ENCODE results near the gene RAB34. TPM values are rescaled to one million over a fixed set of nuclear protein-coding genes. Genes with fewer than 3 reads are reported as not detected.

RAB34 gene
- polyA plus RNA-seq, 6 donors from 2014 or later = 11.6 to 22.6 (median 18.2) TPM

DNA sequence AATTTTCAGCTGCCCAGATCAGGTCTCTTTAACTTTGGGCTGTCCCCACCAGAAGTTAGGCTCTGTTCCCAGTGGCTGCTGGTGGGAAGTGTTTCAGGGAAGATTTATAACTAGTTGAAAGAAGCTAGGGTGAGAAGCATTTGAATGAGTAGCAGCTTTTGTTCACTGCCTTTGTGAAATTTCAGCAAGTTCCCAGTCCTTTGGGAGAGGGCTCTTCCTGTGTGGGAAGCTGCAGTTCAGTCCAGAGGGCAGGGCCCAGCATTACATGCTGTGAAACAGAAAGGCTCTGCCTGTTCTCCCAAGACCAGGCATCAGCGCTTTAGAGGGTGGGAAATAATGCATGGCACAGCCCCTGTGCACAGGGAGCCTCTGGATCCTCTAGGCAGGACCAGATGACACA lies 23.8 kb downstream of the RAB34 start:
- ATAC-seq (ENCODE audit: low read depth in 2 of 2) = no peak

GRCh38 chr17:28689011-28689410 lies 28.7 kb downstream of the RAB34 start:
- DNase-seq (no peak), ATAC-seq (ENCODE audit: low read depth in 2 of 2) (no peak)
- no peak overlapping the region for H3K27ac Mint-ChIP-seq

More for the DNA sequence above, 23.8 kb downstream of the RAB34 start:
- Mint-ChIP-seq H3K4me3 (no peak overlapping the region), H3K36me3 (peaks cover 4 to 22% of the 10 kb centered on the region in 2 donors), H3K27ac (peak overlapping the region in 1 of 6 donors; percentile 69), H3K27me3 (no peaks in the 10 kb centered on the region), H3K9me3 (peaks cover 0 to 2% (median 0%) of the 10 kb centered on the region in 7 donors), H3K4me1 (peaks cover 0 to 4% (median 0%) of the 10 kb centered on the region in 3 donors)
- DNase-seq = no peak

DNA sequence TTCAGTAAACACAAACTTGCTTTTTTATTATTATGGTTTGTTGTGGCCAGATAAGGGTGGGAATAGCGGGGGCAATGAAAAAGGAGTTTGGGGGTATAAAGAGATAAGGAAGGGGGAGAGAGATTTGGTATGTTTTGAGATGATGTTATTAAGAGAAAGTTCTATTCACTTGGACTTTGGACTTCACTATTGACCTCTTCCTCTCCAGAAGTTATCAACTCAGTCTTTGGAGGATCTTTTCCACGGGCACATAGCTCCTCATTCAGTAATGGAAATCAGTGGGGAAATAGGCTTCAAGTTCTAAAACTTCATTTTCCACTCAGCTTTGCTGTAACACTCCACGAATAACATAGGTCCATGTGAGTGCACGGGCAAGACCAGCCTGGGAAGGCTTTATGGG lies 29.2 kb downstream of the RAB34 start:
- H3K9me3 Mint-ChIP-seq = peaks cover 0 to 2% (median 0%) of the 10 kb centered on the region in 7 donors
- no peaks in the 10 kb centered on the region for H3K4me1 Mint-ChIP-seq
- no peaks in the 10 kb centered on the region for H3K27me3 Mint-ChIP-seq
- H3K27ac Mint-ChIP-seq = no peak overlapping the region
- peaks cover 31% of the 10 kb centered on the region in 2 donors for H3K36me3 Mint-ChIP-seq
- ATAC-seq (ENCODE audit: low read depth in 2 of 2) (no peak), DNase-seq (no peak)
- no peak overlapping the region for H3K4me3 Mint-ChIP-seq

More at GRCh38 chr17:28689011-28689410, 28.7 kb downstream of the RAB34 start:
- peaks cover 27 to 31% of the 10 kb centered on the region in 2 donors for H3K36me3 Mint-ChIP-seq
- H3K4me3 Mint-ChIP-seq = no peak overlapping the region
- H3K4me1 Mint-ChIP-seq = no peaks in the 10 kb centered on the region
- H3K27me3 Mint-ChIP-seq = no peaks in the 10 kb centered on the region
- H3K9me3 Mint-ChIP-seq = peaks cover 0 to 2% (median 0%) of the 10 kb centered on the region in 7 donors

DNA sequence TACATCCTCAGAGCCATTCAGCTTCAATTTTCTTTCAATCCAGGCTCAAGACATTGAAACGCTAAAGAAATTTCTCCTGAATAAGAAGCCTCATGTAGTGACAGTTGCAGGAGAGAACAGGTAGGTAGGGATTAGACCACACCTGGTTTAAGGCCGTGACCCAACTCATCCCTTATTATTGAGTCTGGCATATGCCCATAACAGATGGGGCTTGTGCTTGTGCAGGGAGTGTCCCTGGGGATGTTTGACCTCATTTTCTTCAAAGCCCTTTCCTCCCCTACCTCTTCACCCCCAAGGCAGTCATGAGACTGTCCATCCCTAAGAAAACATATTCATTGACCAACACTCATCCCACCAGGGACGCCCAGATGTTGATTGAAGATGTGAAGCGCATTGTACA lies 31.4 kb downstream of the RAB34 start:
- H3K27me3 Mint-ChIP-seq = no peaks in the 10 kb centered on the region
- ATAC-seq (ENCODE audit: low read depth in 2 of 2) (no peak), DNase-seq (no peak)
- peaks cover 0 to 2% (median 0%) of the 10 kb centered on the region in 7 donors for H3K9me3 Mint-ChIP-seq
- H3K4me1 Mint-ChIP-seq = no peaks in the 10 kb centered on the region
- no peak overlapping the region for H3K27ac Mint-ChIP-seq
- H3K36me3 Mint-ChIP-seq = peaks cover 39% of the 10 kb centered on the region in 2 donors
- no peak overlapping the region for H3K4me3 Mint-ChIP-seq

- DNase-seq (no peak), ATAC-seq (ENCODE audit: low read depth in 2 of 2) (no peak)
- no peaks in the 10 kb centered on the region for H3K27me3 Mint-ChIP-seq
- H3K9me3 Mint-ChIP-seq = peaks cover 0 to 2% (median 0%) of the 10 kb centered on the region in 7 donors
- H3K4me3 Mint-ChIP-seq = no peak overlapping the region
- H3K36me3 Mint-ChIP-seq = peaks cover 39 to 45% of the 10 kb centered on the region in 2 donors
- no peaks in the 10 kb centered on the region for H3K4me1 Mint-ChIP-seq
- no peak overlapping the region for H3K27ac Mint-ChIP-seq
Measured at GRCh38 chr17:28685366-28685765, 32.3 kb downstream of the RAB34 start.

DNA sequence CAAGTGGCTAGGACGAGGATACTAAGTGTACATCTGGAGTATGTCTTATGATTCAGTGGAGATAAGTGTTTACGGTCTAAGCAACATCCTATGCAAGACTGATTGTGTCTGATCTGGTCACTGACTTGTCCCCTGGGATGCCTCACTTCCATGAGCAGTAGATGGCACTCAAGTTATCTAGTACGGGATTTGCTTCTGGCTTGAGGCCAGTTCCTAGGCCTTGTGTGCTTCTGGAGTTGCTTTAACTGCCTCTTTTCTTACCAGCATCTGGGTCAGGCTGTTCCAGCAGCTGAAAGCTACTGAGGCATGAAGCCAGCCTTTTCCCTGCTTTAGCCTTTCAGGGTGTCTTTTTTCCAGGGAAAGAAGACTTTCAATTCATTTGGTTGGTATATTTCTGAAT lies 32.7 kb downstream of the RAB34 start:
- Mint-ChIP-seq H3K9me3 (peaks cover 0 to 2% (median 0%) of the 10 kb centered on the region in 7 donors), H3K27ac (peak overlapping the region in 1 of 6 donors; percentile 29), H3K27me3 (no peaks in the 10 kb centered on the region), H3K4me1 (no peaks in the 10 kb centered on the region), H3K4me3 (no peak overlapping the region), H3K36me3 (peaks cover 39 to 45% of the 10 kb centered on the region in 2 donors)
- ATAC-seq (ENCODE audit: low read depth in 2 of 2) (no peak), DNase-seq (no peak)

GRCh38 chr17:28682655-28683054 lies 35.0 kb downstream of the RAB34 start:
- Mint-ChIP-seq H3K4me3 (no peak overlapping the region), H3K36me3 (peaks cover 23 to 37% of the 10 kb centered on the region in 2 donors), H3K27ac (no peak overlapping the region)

DNA sequence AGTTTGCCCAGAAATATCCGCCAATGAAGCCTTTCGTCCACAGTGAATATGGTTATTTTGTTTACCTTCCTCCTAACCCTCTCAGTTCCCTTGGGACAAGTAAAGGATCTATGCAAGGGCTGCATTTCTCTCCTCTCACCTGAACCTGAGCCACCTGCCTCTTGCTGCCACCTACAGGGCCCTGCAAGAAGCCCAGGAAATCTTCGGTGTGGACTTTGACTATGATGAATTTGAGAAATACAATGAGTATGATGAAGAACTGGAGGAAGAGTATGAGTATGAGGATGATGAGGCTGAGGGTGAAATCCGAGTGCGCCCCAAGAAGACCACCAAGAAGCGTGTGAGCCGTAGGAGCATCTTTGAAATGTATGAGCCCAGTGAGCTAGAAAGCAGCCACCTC lies 41.7 kb downstream of the RAB34 start:
- no peaks in the 10 kb centered on the region for H3K9me3 Mint-ChIP-seq
- peaks cover 0 to 5% (median 0%) of the 10 kb centered on the region in 3 donors for H3K4me1 Mint-ChIP-seq
- no peak overlapping the region for H3K4me3 Mint-ChIP-seq
- DNase-seq = peak; percentile 8
- no peaks in the 10 kb centered on the region for H3K27me3 Mint-ChIP-seq
- ATAC-seq (ENCODE audit: low read depth in 2 of 2) = no peak
- H3K36me3 Mint-ChIP-seq = peaks cover 36 to 40% of the 10 kb centered on the region in 2 donors
- peak overlapping the region in 1 of 6 donors; percentile 8 for H3K27ac Mint-ChIP-seq

More at GRCh38 chr17:28682655-28683054, 35.0 kb downstream of the RAB34 start:
- H3K27me3 Mint-ChIP-seq = no peaks in the 10 kb centered on the region
- no peaks in the 10 kb centered on the region for H3K4me1 Mint-ChIP-seq
- no peaks in the 10 kb centered on the region for H3K9me3 Mint-ChIP-seq
- no peak for DNase-seq
- ATAC-seq (ENCODE audit: low read depth in 2 of 2) = no peak

DNA sequence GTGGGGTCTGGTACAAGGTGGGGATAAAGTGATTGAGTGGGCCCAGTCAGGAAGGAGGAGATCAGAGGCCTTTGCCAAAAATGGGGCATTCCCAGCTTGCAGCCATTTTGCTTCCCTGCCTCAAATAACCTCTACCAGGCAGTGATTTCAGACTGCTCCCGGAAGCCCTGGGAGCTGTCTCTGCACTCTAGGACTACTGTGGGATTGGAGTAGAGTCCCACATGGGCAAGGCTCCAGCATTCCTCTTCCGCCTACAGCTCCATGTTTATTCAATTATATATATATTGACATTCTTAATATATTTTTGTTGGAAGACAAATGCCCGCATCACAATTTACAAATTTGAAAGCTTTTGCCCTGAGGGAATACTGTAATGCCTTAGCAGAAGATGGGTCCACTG lies 42.2 kb downstream of the RAB34 start:
- DNase-seq = no peak
- peaks cover 38 to 39% of the 10 kb centered on the region in 2 donors for H3K36me3 Mint-ChIP-seq
- no peaks in the 10 kb centered on the region for H3K9me3 Mint-ChIP-seq
- peaks cover 0 to 5% (median 0%) of the 10 kb centered on the region in 3 donors for H3K4me1 Mint-ChIP-seq
- no peaks in the 10 kb centered on the region for H3K27me3 Mint-ChIP-seq
- no peak overlapping the region for H3K4me3 Mint-ChIP-seq
- no peak for ATAC-seq (ENCODE audit: low read depth in 2 of 2)
- peak overlapping the region in 1 of 6 donors; percentile 8 for H3K27ac Mint-ChIP-seq

GRCh38 chr17:28669918-28670317 lies 47.8 kb downstream of the RAB34 start:
- no peak for ATAC-seq (ENCODE audit: low read depth in 2 of 2)
- DNase-seq = no peak
- Mint-ChIP-seq H3K27ac (no peak overlapping the region), H3K4me3 (peak overlapping the region in 1 of 8 donors; percentile 15), H3K36me3 (peaks cover 22 to 26% of the 10 kb centered on the region in 2 donors), H3K9me3 (no peaks in the 10 kb centered on the region), H3K27me3 (no peaks in the 10 kb centered on the region), H3K4me1 (peaks cover 20 to 28% (median 21%) of the 10 kb centered on the region in 3 donors)

DNA sequence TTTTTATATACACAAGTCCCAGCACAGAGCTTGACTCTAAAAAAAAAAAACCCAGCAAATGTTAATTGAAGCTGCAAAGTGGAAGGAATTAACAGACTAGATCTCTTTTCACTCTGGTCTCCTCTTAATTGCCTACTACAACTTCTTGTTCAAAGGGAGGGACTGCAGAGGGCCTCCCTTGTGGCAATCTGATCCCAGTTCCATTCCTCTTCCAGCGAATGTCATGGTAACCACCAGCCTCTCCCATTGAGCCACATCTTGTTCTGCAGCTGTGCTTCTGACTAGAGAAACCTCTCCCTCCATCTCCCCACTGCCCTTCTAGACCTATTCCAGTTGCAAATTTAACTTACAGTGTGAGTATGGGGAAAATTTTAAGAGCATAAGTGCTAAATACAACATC lies 49.8 kb downstream of the RAB34 start:
- Mint-ChIP-seq H3K9me3 (no peaks in the 10 kb centered on the region), H3K4me3 (peak overlapping the region in 1 of 8 donors; percentile 28), H3K36me3 (peaks cover 6 to 9% of the 10 kb centered on the region in 2 donors), H3K27ac (peak overlapping the region in 1 of 6 donors; percentile 11), H3K4me1 (peaks cover 38 to 44% (median 41%) of the 10 kb centered on the region in 3 donors), H3K27me3 (no peaks in the 10 kb centered on the region)
- DNase-seq = no peak
- ATAC-seq (ENCODE audit: low read depth in 2 of 2) = no peak

DNA sequence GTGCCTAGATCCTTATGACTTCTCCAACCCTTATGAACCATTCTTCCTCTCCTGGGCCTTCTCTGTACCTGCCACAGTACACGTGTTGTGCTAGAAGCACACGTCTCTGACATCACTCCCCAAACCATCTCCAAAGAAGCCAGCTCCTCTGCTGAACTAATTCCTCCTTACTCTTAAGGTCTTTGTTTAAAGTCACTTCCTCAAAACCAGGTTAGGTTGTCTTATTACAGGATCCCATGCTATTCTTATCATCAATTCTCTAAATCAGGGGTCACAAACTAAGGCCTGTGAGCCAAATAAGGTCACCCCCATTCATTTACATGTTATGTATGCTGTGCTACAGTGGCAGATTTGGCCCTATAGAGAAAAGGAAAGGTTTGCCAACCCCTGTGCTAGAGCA lies 51.7 kb downstream of the RAB34 start:
- no peak for ATAC-seq (ENCODE audit: low read depth in 2 of 2)
- Mint-ChIP-seq H3K9me3 (no peaks in the 10 kb centered on the region), H3K27ac (peak overlapping the region in 2 of 6 donors; percentile 24 to 34)

More for the DNA sequence above, 51.7 kb downstream of the RAB34 start:
- DNase-seq = no peak
- Mint-ChIP-seq H3K4me3 (peak overlapping the region in 1 of 8 donors; percentile 98), H3K27me3 (no peaks in the 10 kb centered on the region), H3K36me3 (peaks cover 2% of the 10 kb centered on the region in 2 donors), H3K4me1 (peaks cover 46 to 59% (median 56%) of the 10 kb centered on the region in 3 donors)

Measured in naive B cell (primary cell).